Astrocyte (in vitro differentiated cells and primary cell): ENCODE results near the gene TMCC1. TPM values are rescaled to one million over a fixed set of nuclear protein-coding genes. Genes with fewer than 3 reads are reported as not detected.

ENCODE experiments used
- DNase-seq: peaks from one replicate; pipeline ENCODE4 v3.0.0-alpha.2; 2010; ENCODE audit warnings: low read depth
- FAIRE-seq: peaks from 2 replicates; lab custom pipeline; 2011; peaks lifted over from hg19 to GRCh38; lab: Jason Lieb, UNC
- H2AFZ ChIP-seq: 2 replicates; pipeline ENCODE4 v1.6.0; 2012; ENCODE audit warnings: low read depth, low read length, inconsistent platforms
- H3K27ac ChIP-seq: 2 replicates; pipeline ENCODE4 v1.5.1; 2011; ENCODE audit warnings: low read depth, low read length, inconsistent platforms
- H3K27me3 ChIP-seq: 2 replicates; pipeline ENCODE4 v1.6.0; 2011; ENCODE audit warnings: low read length, inconsistent platforms; ENCODE audit not compliant: insufficient read depth
- H3K36me3 ChIP-seq: 2 replicates; pipeline ENCODE4 v1.5.1; 2011; ENCODE audit warnings: low read length, inconsistent platforms; ENCODE audit not compliant: insufficient read depth
- H3K4me1 ChIP-seq: 2 replicates; pipeline ENCODE4 v1.5.1; 2011; ENCODE audit warnings: low read length, inconsistent platforms; ENCODE audit not compliant: insufficient read depth
- H3K4me2 ChIP-seq: 2 replicates; pipeline ENCODE4 v1.6.0; 2012; ENCODE audit warnings: low read length, inconsistent platforms
- H3K4me3 ChIP-seq: 2 replicates; pipeline ENCODE4 v1.5.1; 2011; ENCODE audit warnings: low read depth, mild to moderate bottlenecking, low read length, inconsistent platforms; ENCODE audit not compliant: insufficient read depth
- H3K79me2 ChIP-seq: 2 replicates; pipeline ENCODE4 v1.6.0; 2012; ENCODE audit warnings: mild to moderate bottlenecking, low read length, inconsistent platforms; ENCODE audit not compliant: insufficient read depth
- H3K9ac ChIP-seq: 2 replicates; pipeline ENCODE4 v1.6.0; 2012; ENCODE audit warnings: mild to moderate bottlenecking, low read length, inconsistent platforms
- H3K9me3 ChIP-seq: 2 replicates; pipeline ENCODE4 v1.5.1; 2012; ENCODE audit warnings: low read depth, mild to moderate bottlenecking, low read length, inconsistent platforms; ENCODE audit not compliant: insufficient read depth
- H4K20me1 ChIP-seq: 2 replicates; pipeline ENCODE4 v1.6.0; 2012; ENCODE audit warnings: low read length, inconsistent platforms; ENCODE audit not compliant: insufficient read depth
- H3K27ac Mint-ChIP-seq: one replicate; pipeline ENCODE4 v1.8.0; 2021; ENCODE audit warnings: mild to moderate bottlenecking, mixed read lengths; ENCODE audit not compliant: unreplicated experiment
- H3K27me3 Mint-ChIP-seq: one replicate; pipeline ENCODE4 v1.8.0; 2021; ENCODE audit warnings: low read depth, mixed read lengths; ENCODE audit not compliant: unreplicated experiment
- H3K36me3 Mint-ChIP-seq: one replicate; pipeline ENCODE4 v1.8.0; 2021; ENCODE audit warnings: low read depth, mixed read lengths; ENCODE audit not compliant: unreplicated experiment
- H3K4me1 Mint-ChIP-seq: one replicate; pipeline ENCODE4 v1.8.0; 2021; ENCODE audit warnings: low read depth, mixed read lengths; ENCODE audit not compliant: unreplicated experiment
- H3K4me3 Mint-ChIP-seq: one replicate; pipeline ENCODE4 v1.8.0; 2021; ENCODE audit warnings: mild to moderate bottlenecking, moderate library complexity, mixed read lengths; ENCODE audit not compliant: unreplicated experiment
- H3K9me3 Mint-ChIP-seq: one replicate; pipeline ENCODE4 v1.8.0; 2021; ENCODE audit warnings: mild to moderate bottlenecking, mixed read lengths; ENCODE audit not compliant: unreplicated experiment
- EZH2 ChIP-seq: IDR thresholded peaks from 2 replicates; pipeline ENCODE4 v1.6.1; 2012; ENCODE audit warnings: mild to moderate bottlenecking, low read length, inconsistent platforms; ENCODE audit not compliant: insufficient read depth
- total RNA-seq: library from RNA; stranded (reverse); gene quantifications from 2 replicates; pipeline ENCODE4 v1.2.1, GENCODE V29; 2021
- TF ChIP-seq, protein P1 (sequence below): IDR thresholded peaks from 2 replicates; pipeline ENCODE4 v1.5.1; 2011; ENCODE audit warnings: low read depth, mild to moderate bottlenecking, inconsistent platforms, low read length, moderate library complexity; ENCODE audit not compliant: insufficient read depth

TMCC1 gene
- total RNA-seq, 1 donor from 2014 or later = 37.9 TPM

DNA sequence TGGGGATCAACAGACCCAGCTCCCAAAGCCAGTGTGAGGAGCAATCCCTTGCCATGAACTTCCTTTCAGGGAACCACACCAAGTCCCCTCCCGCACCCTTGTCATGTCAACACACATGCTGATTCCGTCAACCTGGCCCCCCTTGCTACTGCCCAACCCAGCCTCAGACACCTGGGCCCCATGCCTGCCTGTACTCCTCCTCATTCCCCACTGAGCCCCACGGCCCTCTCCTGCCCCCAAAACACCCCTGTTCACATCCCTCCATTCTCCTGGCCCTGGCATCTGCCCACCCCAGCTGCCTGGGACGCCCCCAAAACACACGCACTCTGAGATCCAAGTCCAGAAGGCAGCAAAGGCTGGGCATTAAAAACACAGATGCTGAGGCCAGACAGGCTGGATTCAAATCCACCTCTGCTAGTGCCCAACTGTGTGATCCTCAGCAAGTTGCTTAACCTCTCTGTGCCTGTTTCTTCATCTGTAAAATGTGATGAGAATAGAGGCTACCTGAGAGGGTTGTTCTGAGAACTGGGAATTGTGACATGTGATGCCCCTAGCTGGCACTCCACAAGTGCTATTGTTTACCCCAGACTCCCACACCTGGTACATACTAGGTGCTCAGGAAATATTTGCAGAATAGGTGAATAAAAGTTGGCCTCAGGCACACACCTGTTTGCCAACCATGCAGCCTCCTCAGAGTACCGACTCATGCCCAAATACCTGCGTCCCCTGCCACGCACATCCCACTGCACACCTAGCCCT is 289.3 kb downstream of the TMCC1 start:
- Histone ChIP-seq H4K20me1 (peaks cover 44% of the 10 kb centered on the region), H3K36me3 (no peaks in the 10 kb centered on the region), H3K9me3 (no peaks in the 10 kb centered on the region), H2AFZ (no peak overlapping the region), H3K4me3 (peak overlapping the region; percentile 67), H3K27ac (peak overlapping the region; percentile 70), H3K9ac (peak overlapping the region; percentile 68), H3K27me3 (no peaks in the 10 kb centered on the region), H3K4me2 (peak overlapping the region; percentile 94), H3K79me2 (peaks cover 70% of the 10 kb centered on the region), H3K4me1 (peaks cover 57% of the 10 kb centered on the region)
- TF ChIP-seq, protein P1, sequence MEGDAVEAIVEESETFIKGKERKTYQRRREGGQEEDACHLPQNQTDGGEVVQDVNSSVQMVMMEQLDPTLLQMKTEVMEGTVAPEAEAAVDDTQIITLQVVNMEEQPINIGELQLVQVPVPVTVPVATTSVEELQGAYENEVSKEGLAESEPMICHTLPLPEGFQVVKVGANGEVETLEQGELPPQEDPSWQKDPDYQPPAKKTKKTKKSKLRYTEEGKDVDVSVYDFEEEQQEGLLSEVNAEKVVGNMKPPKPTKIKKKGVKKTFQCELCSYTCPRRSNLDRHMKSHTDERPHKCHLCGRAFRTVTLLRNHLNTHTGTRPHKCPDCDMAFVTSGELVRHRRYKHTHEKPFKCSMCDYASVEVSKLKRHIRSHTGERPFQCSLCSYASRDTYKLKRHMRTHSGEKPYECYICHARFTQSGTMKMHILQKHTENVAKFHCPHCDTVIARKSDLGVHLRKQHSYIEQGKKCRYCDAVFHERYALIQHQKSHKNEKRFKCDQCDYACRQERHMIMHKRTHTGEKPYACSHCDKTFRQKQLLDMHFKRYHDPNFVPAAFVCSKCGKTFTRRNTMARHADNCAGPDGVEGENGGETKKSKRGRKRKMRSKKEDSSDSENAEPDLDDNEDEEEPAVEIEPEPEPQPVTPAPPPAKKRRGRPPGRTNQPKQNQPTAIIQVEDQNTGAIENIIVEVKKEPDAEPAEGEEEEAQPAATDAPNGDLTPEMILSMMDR = no peak
- no peak for TF ChIP-seq EZH2
- Mint-ChIP-seq H3K4me3 (peak overlapping the region; percentile 90), H3K4me1 (peaks cover 58% of the 10 kb centered on the region), H3K27me3 (no peaks in the 10 kb centered on the region), H3K27ac (peak overlapping the region; percentile 69), H3K9me3 (no peaks in the 10 kb centered on the region), H3K36me3 (peaks cover 2% of the 10 kb centered on the region)
- FAIRE-seq = no peak
- no peak for DNase-seq

DNA sequence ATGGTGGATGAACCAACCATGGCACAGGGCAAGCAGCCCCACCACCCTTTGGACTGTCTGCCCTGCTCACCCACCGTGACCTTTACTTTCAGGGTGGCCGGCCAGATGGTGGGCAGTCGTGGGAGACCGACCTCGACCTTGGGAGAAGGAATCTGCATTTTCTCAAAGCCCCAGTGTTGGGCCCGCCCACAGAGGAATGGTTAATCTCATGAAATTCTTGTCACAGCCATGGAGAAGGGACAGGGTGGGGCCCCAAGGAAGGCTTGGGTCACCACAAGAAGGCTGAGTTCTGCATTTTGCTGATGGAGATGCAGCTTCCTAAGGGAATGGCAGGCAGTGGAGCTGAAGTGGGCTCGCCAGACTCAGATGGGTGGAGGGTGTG is 290.0 kb downstream of the TMCC1 start:
- peaks cover 2% of the 10 kb centered on the region for H3K36me3 Mint-ChIP-seq
- FAIRE-seq = no peak

More for the DNA sequence above, 290.0 kb downstream of the TMCC1 start:
- H3K27me3 ChIP-seq = no peaks in the 10 kb centered on the region
- peak overlapping the region; percentile 94 for H3K4me2 ChIP-seq
- H3K9ac ChIP-seq = peak overlapping the region; percentile 68
- H4K20me1 ChIP-seq = peaks cover 44% of the 10 kb centered on the region
- peak overlapping the region; percentile 67 for H3K4me3 ChIP-seq
- no peak for DNase-seq
- Mint-ChIP-seq H3K27ac (peak overlapping the region; percentile 85), H3K9me3 (no peaks in the 10 kb centered on the region), H3K27me3 (no peaks in the 10 kb centered on the region), H3K4me3 (peak overlapping the region; percentile 90), H3K4me1 (peaks cover 60% of the 10 kb centered on the region)
- H3K9me3 ChIP-seq = no peaks in the 10 kb centered on the region
- peak overlapping the region; percentile 70 for H3K27ac ChIP-seq
- H3K4me1 ChIP-seq = peaks cover 57% of the 10 kb centered on the region
- H3K36me3 ChIP-seq = no peaks in the 10 kb centered on the region
- H2AFZ ChIP-seq = no peak overlapping the region
- TF ChIP-seq EZH2 = no peak
- TF ChIP-seq, protein P1 = no peak
- H3K79me2 ChIP-seq = peaks cover 76% of the 10 kb centered on the region
